Fibroblast of lung (primary cell): ENCODE data around the gene PKD1.

Experiments
- CTCF ChIP-seq, 2 donors: IDR thresholded peaks in 1 of 2; conservative IDR thresholded peaks in 1 of 2; 1 replicate in 1 of 2; 2 replicates in 1 of 2; pipeline ENCODE4 v1.5.1; 2011 to 2012; ENCODE audit warnings: low read length in 2 of 2, control low read depth in 1 of 2, inconsistent platforms in 1 of 2, low read depth in 1 of 2, mild to moderate bottlenecking in 1 of 2
- EZH2 ChIP-seq: IDR thresholded peaks from 2 replicates; pipeline ENCODE4 v1.5.1; 2012; ENCODE audit warnings: low read length, control low read depth, mild to moderate bottlenecking; ENCODE audit errors: missing control alignments

GRCh38 chr16:2152695-2153506, 17.2 kb upstream of the PKD1 start:
- no peak for TF ChIP-seq CTCF (conservative IDR thresholded peaks at IDR 0.05 in 1 of 2, IDR thresholded peaks at IDR 0.05 in 1 of 2; ENCODE audit: low read depth in 1 of 2, low read length in 2 of 2)
- no peak for TF ChIP-seq EZH2
